ENCODE measurements around the gene MTCH1. TPM values are rescaled to one million over a fixed set of nuclear protein-coding genes. Genes with fewer than 3 reads are reported as not detected.

Gene MTCH1
- total RNA-seq, 1 donor, result 176 TPM

- Histone ChIP-seq H3K4me3 (ENCODE audit: low read length) (no peak overlapping the region), H3K9me3 (ENCODE audit: low read depth, low read length) (no peaks in the 10 kb centered on the region), H3K27me3 (ENCODE audit: insufficient read depth, low read length) (no peaks in the 10 kb centered on the region), H3K4me1 (ENCODE audit: insufficient read depth, low read length) (no peaks in the 10 kb centered on the region)
Measured at GRCh38 chr6:36924778-36925374, 61.1 kb downstream of the MTCH1 start.

DNA sequence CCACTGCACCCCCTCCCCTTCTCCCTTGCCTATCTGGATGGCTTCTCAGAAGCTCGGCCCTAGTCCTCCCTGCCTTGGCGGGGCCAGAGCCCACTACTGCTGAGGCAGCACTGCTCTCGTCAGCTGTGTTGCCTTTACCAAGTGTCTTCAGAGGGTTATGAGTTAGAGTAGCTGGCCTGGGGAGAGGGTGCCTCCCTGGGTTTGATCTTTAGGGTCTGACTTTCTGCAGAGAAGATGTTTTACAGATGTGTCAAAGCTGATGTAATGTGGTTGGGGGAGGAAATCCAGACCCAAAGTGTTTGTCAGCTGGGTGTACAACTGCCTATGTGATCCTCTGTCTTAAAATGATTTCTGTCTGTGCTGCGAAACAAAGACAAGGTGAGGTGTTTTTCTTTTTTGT, 61.9 kb downstream of the MTCH1 start:
- Histone ChIP-seq H3K27me3 (ENCODE audit: insufficient read depth, low read length) (no peaks in the 10 kb centered on the region), H3K9me3 (ENCODE audit: low read depth, low read length) (no peaks in the 10 kb centered on the region), H3K4me3 (ENCODE audit: low read length) (no peak overlapping the region), H3K4me1 (ENCODE audit: insufficient read depth, low read length) (no peaks in the 10 kb centered on the region)

DNA sequence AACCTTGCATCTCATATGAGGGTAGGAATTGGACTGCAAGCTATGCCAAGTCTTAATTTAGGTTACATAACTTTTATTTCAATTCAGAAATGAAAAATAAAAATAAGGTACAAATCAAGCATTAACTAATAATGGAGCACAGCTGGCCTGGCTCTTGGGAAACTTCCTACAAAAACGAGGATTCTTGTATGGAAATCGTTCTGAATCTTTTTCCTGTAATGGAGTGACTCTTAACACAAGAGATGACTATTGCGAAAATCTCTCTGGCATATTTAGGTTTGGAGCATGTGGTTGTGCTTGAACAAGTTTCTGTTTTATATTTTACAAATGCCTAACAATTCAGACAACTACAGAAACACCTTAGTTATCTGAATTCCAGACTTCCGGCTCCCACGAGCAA, 65.5 kb downstream of the MTCH1 start:
- no peaks in the 10 kb centered on the region for H3K4me1 ChIP-seq (ENCODE audit: insufficient read depth, low read length)

GRCh38 chr6:36920049-36920448, 65.9 kb downstream of the MTCH1 start:
- Histone ChIP-seq H3K4me3 (ENCODE audit: low read length) (no peak overlapping the region), H3K9me3 (ENCODE audit: low read depth, low read length) (no peaks in the 10 kb centered on the region), H3K27me3 (ENCODE audit: insufficient read depth, low read length) (no peaks in the 10 kb centered on the region), H3K4me1 (ENCODE audit: insufficient read depth, low read length) (no peaks in the 10 kb centered on the region)

More for the DNA sequence above, 65.5 kb downstream of the MTCH1 start:
- Histone ChIP-seq H3K9me3 (ENCODE audit: low read depth, low read length) (no peaks in the 10 kb centered on the region), H3K27me3 (ENCODE audit: insufficient read depth, low read length) (no peaks in the 10 kb centered on the region), H3K4me3 (ENCODE audit: low read length) (no peak overlapping the region)

Other genes starting within 250 kb of the MTCH1 start
- gene CPNE5, start 146.8 kb downstream of the MTCH1 start, total RNA-seq, result 6.9 TPM
- 5.0 TPM for gene PPIL1, start 111.4 kb downstream of the MTCH1 start, total RNA-seq
- 25.8 TPM for gene C6orf89, start 100.2 kb downstream of the MTCH1 start, total RNA-seq
- gene PI16, start 31.5 kb downstream of the MTCH1 start, total RNA-seq, result 3.6 TPM
- 41.7 TPM for gene FGD2, start 19.5 kb upstream of the MTCH1 start, total RNA-seq
- gene PIM1, start 184.0 kb upstream of the MTCH1 start, total RNA-seq, result 107 TPM

Data from mononuclear cell (primary cell).